H9 (cell line): ENCODE data around the gene UGT1A7. TPM values are rescaled to one million over a fixed set of nuclear protein-coding genes. Genes with fewer than 3 reads are reported as not detected.
"Not testable (repeated sequence)": the region's sequence is repeated elsewhere in the genome, so short reads cannot be mapped to it uniquely, and the experiment has no call there.

Source experiments
- DNase-seq: peaks from one replicate; pipeline ENCODE4 v3.0.0-alpha.2; 2017
- H2AFZ ChIP-seq: one replicate; pipeline ENCODE4 v1.6.1; 2013; ENCODE audit warnings: mild to moderate bottlenecking, low read length, control low read depth, moderate library complexity
- H2AK5ac ChIP-seq: 2 replicates; pipeline ENCODE4 v1.6.1; 2013; ENCODE audit warnings: low read length, control low read depth, mixed read lengths; ENCODE audit not compliant: insufficient read length
- H2BK120ac ChIP-seq: one replicate; pipeline ENCODE4 v1.6.1; 2013; ENCODE audit warnings: low read depth, mild to moderate bottlenecking, low read length, control low read depth, inconsistent platforms; ENCODE audit not compliant: poor library complexity, severe bottlenecking
- H2BK12ac ChIP-seq: 2 replicates; pipeline ENCODE4 v1.6.1; 2013; ENCODE audit warnings: low read length, control low read depth, mixed read lengths, low read depth; ENCODE audit not compliant: insufficient read length
- H2BK15ac ChIP-seq: 2 replicates; pipeline ENCODE4 v1.6.1; 2013; ENCODE audit warnings: low read depth, low read length, control low read depth
- H2BK20ac ChIP-seq: one replicate; pipeline ENCODE4 v1.6.1; 2013; ENCODE audit warnings: low read depth, mild to moderate bottlenecking, low read length, control low read depth, inconsistent platforms; ENCODE audit not compliant: poor library complexity, severe bottlenecking
- H2BK5ac ChIP-seq: 2 replicates; pipeline ENCODE4 v1.6.1; 2013; ENCODE audit warnings: low read length, control low read depth, mixed read lengths; ENCODE audit not compliant: insufficient read length
- H3K14ac ChIP-seq: 2 replicates; pipeline ENCODE4 v1.6.1; 2013; ENCODE audit warnings: low read length, control low read depth; ENCODE audit not compliant: insufficient read depth
- H3K18ac ChIP-seq: 2 replicates; pipeline ENCODE4 v1.6.1; 2013; ENCODE audit warnings: low read depth, mild to moderate bottlenecking, mixed read lengths, low read length, control low read depth; ENCODE audit not compliant: insufficient read length
- H3K23ac ChIP-seq: 2 replicates; pipeline ENCODE4 v1.6.1; 2013; ENCODE audit warnings: low read length, control low read depth, mixed read lengths, low read depth; ENCODE audit not compliant: insufficient read length
- H3K23me2 ChIP-seq: 2 replicates; pipeline ENCODE4 v1.6.1; 2013; ENCODE audit warnings: low read depth, mild to moderate bottlenecking, mixed read lengths, low read length, control low read depth; ENCODE audit not compliant: insufficient read length, poor library complexity, severe bottlenecking
- H3K27ac ChIP-seq: 2 replicates; pipeline ENCODE4 v1.5.1; 2013; ENCODE audit warnings: low read length, control low read depth, mixed read lengths, low read depth; ENCODE audit not compliant: insufficient read length
- H3K27me3 ChIP-seq: 2 replicates; pipeline ENCODE4 v1.6.1; 2013; ENCODE audit warnings: low read length, control low read depth, inconsistent platforms; ENCODE audit not compliant: insufficient read depth
- H3K4ac ChIP-seq: 2 replicates; pipeline ENCODE4 v1.6.1; 2013; ENCODE audit warnings: low read depth, mild to moderate bottlenecking, control low read depth, inconsistent platforms, low read length, moderate library complexity
- H3K4me1 ChIP-seq: 2 replicates; pipeline ENCODE4 v1.6.1; 2013; ENCODE audit warnings: low read length, control low read depth, inconsistent platforms; ENCODE audit not compliant: insufficient read depth
- H3K4me2 ChIP-seq: 2 replicates; pipeline ENCODE4 v1.6.1; 2013; ENCODE audit warnings: low read length, control low read depth, mixed read lengths; ENCODE audit not compliant: insufficient read length, insufficient read depth
- H3K56ac ChIP-seq: 2 replicates; pipeline ENCODE4 v1.6.1; 2013; ENCODE audit warnings: low read depth, mild to moderate bottlenecking, mixed read lengths, low read length, control low read depth; ENCODE audit not compliant: insufficient read length
- H3K79me1 ChIP-seq: 2 replicates; pipeline ENCODE4 v1.6.1; 2013; ENCODE audit warnings: low read depth, mild to moderate bottlenecking, moderate library complexity, low read length, control low read depth, inconsistent platforms; ENCODE audit not compliant: insufficient read depth, poor library complexity, severe bottlenecking
- H3K79me2 ChIP-seq: 2 replicates; pipeline ENCODE4 v1.6.1; 2013; ENCODE audit warnings: low read length, control low read depth, inconsistent platforms; ENCODE audit not compliant: insufficient read depth
- H3K9ac ChIP-seq: 2 replicates; pipeline ENCODE4 v1.6.1; 2013; ENCODE audit warnings: low read length, control low read depth, mixed read lengths; ENCODE audit not compliant: insufficient read length; ENCODE audit errors: extremely low read depth
- H3K9me3 ChIP-seq: one replicate; pipeline ENCODE4 v1.6.1; 2013; ENCODE audit warnings: low read depth, low read length, inconsistent platforms; ENCODE audit not compliant: control insufficient read depth
- H3T11ph ChIP-seq: one replicate; pipeline ENCODE4 v1.6.1; 2013; ENCODE audit warnings: mild to moderate bottlenecking, low read length, control low read depth, inconsistent platforms
- H4K20me1 ChIP-seq: one replicate; pipeline ENCODE4 v1.6.1; 2013; ENCODE audit not compliant: control insufficient read depth, insufficient read length, insufficient read depth
- H4K5ac ChIP-seq: 2 replicates; pipeline ENCODE4 v1.6.1; 2013; ENCODE audit warnings: low read depth, mild to moderate bottlenecking, mixed read lengths, low read length, control low read depth; ENCODE audit not compliant: insufficient read length
- H4K8ac ChIP-seq: replicated peaks from 2 replicates; pipeline ENCODE4 v1.6.1; 2013; ENCODE audit warnings: low read length, control low read depth, mixed read lengths, low read depth; ENCODE audit not compliant: insufficient read length
- H4K91ac ChIP-seq: 2 replicates; pipeline ENCODE4 v1.6.1; 2013; ENCODE audit warnings: low read depth, mild to moderate bottlenecking, moderate library complexity, mixed read lengths, low read length, control low read depth; ENCODE audit not compliant: insufficient read length
- H3K27ac Mint-ChIP-seq, 3 experiments: 2 replicates in 2 of 3; 3 replicates in 1 of 3; pipeline ENCODE4 v1.8.0; 2020 to 2021; ENCODE audit warnings: mixed read lengths in 3 of 3, mild to moderate bottlenecking in 1 of 3, moderate library complexity in 1 of 3
- H3K27me3 Mint-ChIP-seq: 2 replicates; pipeline ENCODE4 v1.8.0; 2021; ENCODE audit warnings: low read depth, mild to moderate bottlenecking, moderate library complexity, mixed read lengths
- H3K36me3 Mint-ChIP-seq, 3 experiments: 2 replicates in 2 of 3; 3 replicates in 1 of 3; pipeline ENCODE4 v1.8.0; 2020 to 2021; ENCODE audit warnings: low read depth in 3 of 3, mixed read lengths in 3 of 3; ENCODE audit not compliant: insufficient read depth in 1 of 3
- H3K4me1 Mint-ChIP-seq, 2 experiments: 2 replicates each; pipeline ENCODE4 v1.8.0; 2020; ENCODE audit warnings: mixed read lengths in 2 of 2
- H3K4me3 Mint-ChIP-seq, 2 experiments: 2 replicates in 1 of 2; 3 replicates in 1 of 2; pipeline ENCODE4 v1.8.0; 2020 to 2021; ENCODE audit warnings: mild to moderate bottlenecking in 2 of 2, mixed read lengths in 2 of 2, moderate library complexity in 1 of 2
- H3K9me3 Mint-ChIP-seq, 2 experiments: 2 replicates in 1 of 2; 3 replicates in 1 of 2; pipeline ENCODE4 v1.8.0; 2020; ENCODE audit warnings: mild to moderate bottlenecking in 2 of 2, mixed read lengths in 2 of 2, moderate library complexity in 1 of 2
- CTCF ChIP-seq: fragments of 200-600 bp; sonication (generic); conservative IDR thresholded peaks from 3 replicates; pipeline ENCODE4 v1.8.0; 2021; ENCODE audit warnings: antibody characterized with exemption, mild to moderate bottlenecking
- WGBS: extraction: QIAGEN DNeasy Blood & Tissue Kit; methylation state at CpG from one replicate; pipeline ENCODE4 v1.1.7; 2013; ENCODE audit warnings: missing lambda C conversion rate, low lambda C conversion rate, mixed read lengths; ENCODE audit not compliant: insufficient read length; ENCODE audit errors: extremely low coverage; 5-methylcytosine and 5-hydroxymethylcytosine counted together
- total RNA-seq: library from RNA; stranded (reverse); gene quantifications from 2 replicates; pipeline ENCODE4 v1.2.1, GENCODE V29; 2021

Gene UGT1A7
- total RNA-seq, 1 experiment from 2014 or later = not detected

- no peaks in the 10 kb centered on the region for H3K4me1 Mint-ChIP-seq
- H3K36me3 Mint-ChIP-seq = peaks cover 6 to 7% (median 6%) of the 10 kb centered on the region in 3 experiments; a peak in 5 of 7 replicates
- Histone ChIP-seq H4K91ac (no peak overlapping the region), H3K56ac (no peak overlapping the region), H4K20me1 (no peaks in the 10 kb centered on the region), H3K18ac (no peak overlapping the region), H2BK15ac (no peak overlapping the region), H3K23ac (no peak overlapping the region), H3K79me1 (no peaks in the 10 kb centered on the region), H2BK5ac (no peak overlapping the region), H3K27ac (no peak overlapping the region), H3K4me2 (no peak overlapping the region), H2BK20ac (no peak overlapping the region), H3K4me1 (no peaks in the 10 kb centered on the region), H4K8ac (no peak overlapping the region), H2BK12ac (no peak overlapping the region), H3K9me3 (no peaks in the 10 kb centered on the region), H3K27me3 (no peaks in the 10 kb centered on the region), H2BK120ac (no peak overlapping the region), H3T11ph (no peak overlapping the region), H3K9ac (no peak overlapping the region), H4K5ac (no peak overlapping the region), H3K79me2 (no peaks in the 10 kb centered on the region), H2AK5ac (no peak overlapping the region), H3K4ac (no peak overlapping the region), H3K23me2 (no peaks in the 10 kb centered on the region), H3K14ac (no peak overlapping the region), H2AFZ (no peak overlapping the region)
- DNase-seq = no peak
- no CpG with 5 or more reads among the region's 5 CpGs for WGBS
- peaks cover 22 to 27% of the 10 kb centered on the region in 2 experiments for H3K9me3 Mint-ChIP-seq
- H3K27me3 Mint-ChIP-seq = peaks cover 9% of the 10 kb centered on the region
- H3K4me3 Mint-ChIP-seq = no peak overlapping the region
- H3K27ac Mint-ChIP-seq = no peak overlapping the region
- no peak for TF ChIP-seq CTCF
These were observed 63.5 kb downstream of the UGT1A7 start for GRCh38 chr2:233745073-233745755.

- H3K9me3 ChIP-seq, H3K18ac ChIP-seq, H4K91ac ChIP-seq, H3K27me3 Mint-ChIP-seq, H3K23ac ChIP-seq, H3K4me3 Mint-ChIP-seq, H2AK5ac ChIP-seq, H2BK15ac ChIP-seq, H3K4me1 ChIP-seq, H3K14ac ChIP-seq, H2AFZ ChIP-seq, H3K36me3 Mint-ChIP-seq, H3K27me3 ChIP-seq, H3K4ac ChIP-seq, H4K8ac ChIP-seq, H3K9ac ChIP-seq, H3K27ac ChIP-seq, DNase-seq, H3K27ac Mint-ChIP-seq, H2BK120ac ChIP-seq, H3K79me1 ChIP-seq, H3T11ph ChIP-seq, H3K4me2 ChIP-seq, H4K20me1 ChIP-seq, H4K5ac ChIP-seq, H2BK20ac ChIP-seq, H3K4me1 Mint-ChIP-seq, H3K79me2 ChIP-seq, H2BK12ac ChIP-seq, H3K56ac ChIP-seq, H2BK5ac ChIP-seq, H3K23me2 ChIP-seq: not testable (repeated sequence)
- H3K9me3 Mint-ChIP-seq = peaks cover 28 to 33% of the 10 kb centered on the region in 2 experiments
- WGBS = no CpG with 5 or more reads among the region's 2 CpGs
These were observed 64.1 kb downstream of the UGT1A7 start for GRCh38 chr2:233745838-233746237.
